Stimulated activated naive CD8-positive, alpha-beta T cell treated with anti-CD3 and anti-CD28 coated beads, Interleukin-15, Interleukin-2, amounts not matched to agents 100 ng/mL and 50 ng/mL, for 24 hours (primary cell): Measurements from ENCODE around the gene WASF2.
A peak's percentile ranks its signal among the peaks of the same experiment; 100 is the strongest.
"Not testable (repeated sequence)": the region's sequence is repeated elsewhere in the genome, so short reads cannot be mapped to it uniquely, and the experiment has no call there.

Experiments
- H3K27ac Mint-ChIP-seq: one replicate; pipeline ENCODE4 v1.8.0; 2021; ENCODE audit warnings: mild to moderate bottlenecking, mixed read lengths
- H3K27me3 Mint-ChIP-seq: one replicate; pipeline ENCODE4 v1.8.0; 2021; ENCODE audit warnings: mixed read lengths
- H3K36me3 Mint-ChIP-seq: one replicate; pipeline ENCODE4 v1.8.0; 2021; ENCODE audit warnings: low read depth, mixed read lengths
- H3K4me1 Mint-ChIP-seq: one replicate; pipeline ENCODE4 v1.8.0; 2021; ENCODE audit warnings: low read depth, mixed read lengths
- H3K4me3 Mint-ChIP-seq: one replicate; pipeline ENCODE4 v1.8.0; 2021; ENCODE audit warnings: mild to moderate bottlenecking, mixed read lengths
- H3K9me3 Mint-ChIP-seq: one replicate; pipeline ENCODE4 v1.8.0; 2021; ENCODE audit warnings: mixed read lengths

The WASF2 gene

GRCh38 chr1:27509127-27510080, 19.4 kb upstream of the WASF2 start:
- H3K9me3 Mint-ChIP-seq = no peaks in the 10 kb centered on the region
- H3K27ac Mint-ChIP-seq = peak overlapping the region; percentile 33
- H3K4me3 Mint-ChIP-seq = no peak overlapping the region

GRCh38 chr1:27507960-27508665, 18.1 kb upstream of the WASF2 start:
- H3K4me3 Mint-ChIP-seq = no peak overlapping the region
- H3K27me3 Mint-ChIP-seq = no peaks in the 10 kb centered on the region
- H3K9me3 Mint-ChIP-seq = no peaks in the 10 kb centered on the region
- no peaks in the 10 kb centered on the region for H3K36me3 Mint-ChIP-seq
- H3K27ac Mint-ChIP-seq = peak overlapping the region; percentile 36
- peaks cover 7% of the 10 kb centered on the region for H3K4me1 Mint-ChIP-seq

More at GRCh38 chr1:27509127-27510080, 19.4 kb upstream of the WASF2 start:
- Mint-ChIP-seq H3K27me3 (no peaks in the 10 kb centered on the region), H3K4me1 (peaks cover 7% of the 10 kb centered on the region), H3K36me3 (no peaks in the 10 kb centered on the region)

GRCh38 chr1:27506703-27507102, 16.7 kb upstream of the WASF2 start:
- Mint-ChIP-seq H3K4me3 (no peak overlapping the region), H3K4me1 (peaks cover 7% of the 10 kb centered on the region), H3K27me3 (no peaks in the 10 kb centered on the region), H3K36me3 (no peaks in the 10 kb centered on the region), H3K27ac (no peak overlapping the region), H3K9me3 (no peaks in the 10 kb centered on the region)

GRCh38 chr1:27505420-27505680, 15.4 kb upstream of the WASF2 start:
- Mint-ChIP-seq H3K36me3 (no peaks in the 10 kb centered on the region), H3K27ac (no peak overlapping the region), H3K9me3 (no peaks in the 10 kb centered on the region), H3K4me1 (peaks cover 7% of the 10 kb centered on the region), H3K4me3 (no peak overlapping the region), H3K27me3 (no peaks in the 10 kb centered on the region)

DNA sequence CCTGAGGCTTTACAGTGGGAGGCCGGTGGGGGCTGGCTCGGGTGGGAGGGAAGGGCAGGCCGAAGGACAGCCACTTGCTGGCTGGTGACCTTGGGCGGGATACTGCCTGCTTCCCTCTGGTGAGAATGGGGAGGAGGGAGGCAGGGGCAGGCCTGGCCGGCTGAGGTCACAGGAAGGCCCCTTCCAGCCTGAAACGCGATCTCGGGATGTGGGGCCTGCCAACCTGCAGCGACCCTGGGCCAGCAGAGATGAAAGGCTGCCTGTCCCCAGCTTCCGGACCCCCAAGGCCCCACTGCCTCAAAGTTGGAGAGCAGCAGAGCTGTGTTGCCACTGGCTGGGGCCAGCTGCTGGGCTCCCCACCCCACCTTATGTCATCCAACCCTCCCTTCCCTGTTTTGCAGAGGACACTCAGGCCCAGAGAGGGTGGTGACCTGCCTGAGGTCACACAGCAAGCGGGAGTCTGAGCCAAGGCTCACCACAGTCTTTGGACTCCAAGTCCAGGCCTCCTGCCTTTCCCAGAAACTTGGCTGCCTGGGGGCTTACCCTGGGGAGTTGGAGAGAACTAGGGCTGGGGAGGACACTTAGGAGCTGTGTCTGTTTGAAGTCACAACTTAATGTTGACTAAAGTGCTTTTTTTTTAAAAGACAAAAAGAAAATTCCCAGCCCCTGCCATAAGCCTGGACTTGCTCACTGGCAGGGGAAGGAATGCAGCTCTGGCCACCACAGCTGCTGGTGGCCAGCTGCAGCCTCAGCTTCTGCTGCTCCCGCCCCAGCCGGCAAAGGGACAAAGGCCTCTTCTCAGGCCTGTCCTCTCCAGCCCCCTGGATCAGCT, 14.8 kb upstream of the WASF2 start:
- H3K9me3 Mint-ChIP-seq = no peaks in the 10 kb centered on the region
- H3K27ac Mint-ChIP-seq = no peak overlapping the region
- H3K36me3 Mint-ChIP-seq = no peaks in the 10 kb centered on the region
- no peaks in the 10 kb centered on the region for H3K27me3 Mint-ChIP-seq
- H3K4me1 Mint-ChIP-seq = peaks cover 7% of the 10 kb centered on the region
- no peak overlapping the region for H3K4me3 Mint-ChIP-seq

DNA sequence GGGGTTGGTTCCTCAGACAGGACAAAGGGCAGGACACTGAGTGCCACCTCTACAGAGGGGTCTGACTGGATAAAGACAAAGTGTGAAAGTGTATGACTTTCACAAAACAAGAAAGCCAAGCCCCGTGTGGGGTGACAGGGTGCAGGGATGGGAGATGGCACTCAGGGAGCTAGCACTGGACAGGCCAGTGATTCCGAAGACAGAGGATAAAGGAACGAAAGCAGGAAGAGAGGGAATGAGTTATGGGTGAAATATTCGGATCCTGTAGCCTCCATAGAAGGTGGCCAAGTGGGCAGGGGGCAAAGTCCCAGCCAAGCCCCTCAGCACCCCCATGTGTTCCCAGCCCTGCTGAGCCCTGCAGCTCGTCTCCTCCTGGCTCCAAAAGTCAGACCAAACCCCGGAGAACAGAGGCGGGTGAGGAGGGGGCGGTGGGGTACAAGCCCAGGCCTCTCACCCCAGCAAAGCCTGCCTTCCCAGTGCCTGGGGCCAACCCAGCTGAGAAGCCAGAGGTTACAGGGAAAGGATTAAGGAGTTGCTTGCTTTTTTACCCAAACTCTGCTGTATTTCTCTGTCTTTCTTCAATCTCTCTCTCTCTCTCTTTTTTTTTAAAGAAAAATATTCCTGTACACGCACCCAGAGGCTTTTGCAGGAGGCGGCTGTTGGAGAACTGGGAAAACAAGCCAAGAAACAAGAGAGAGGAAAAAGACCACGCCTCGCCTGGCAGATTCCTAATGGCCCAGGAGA, 14.0 kb upstream of the WASF2 start:
- Mint-ChIP-seq H3K9me3 (no peaks in the 10 kb centered on the region), H3K4me3 (no peak overlapping the region), H3K27ac (no peak overlapping the region), H3K36me3 (no peaks in the 10 kb centered on the region), H3K4me1 (peaks cover 2% of the 10 kb centered on the region), H3K27me3 (no peaks in the 10 kb centered on the region)

DNA sequence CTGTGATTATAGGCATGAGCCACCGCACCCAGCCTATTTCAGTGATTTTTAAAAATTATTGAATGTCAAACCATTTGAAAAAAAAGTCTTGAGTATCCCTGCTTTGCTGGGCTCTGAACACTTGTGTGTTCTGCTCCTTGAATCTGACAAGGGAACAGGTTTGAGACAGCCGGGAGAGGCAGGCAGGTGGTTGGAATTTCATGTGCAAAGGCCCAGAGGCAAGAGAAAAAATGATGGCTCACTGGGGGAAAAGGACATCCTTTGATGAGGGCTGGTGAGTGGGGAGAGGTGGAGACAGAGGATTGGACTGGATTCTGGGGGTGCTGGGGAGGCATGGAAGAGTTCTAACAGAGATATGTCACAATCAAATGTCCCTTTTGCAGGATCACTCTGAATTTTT, 13.1 kb upstream of the WASF2 start:
- no peak overlapping the region for H3K27ac Mint-ChIP-seq
- H3K27me3 Mint-ChIP-seq = no peaks in the 10 kb centered on the region
- H3K4me3 Mint-ChIP-seq = no peak overlapping the region
- no peaks in the 10 kb centered on the region for H3K9me3 Mint-ChIP-seq
- no peaks in the 10 kb centered on the region for H3K4me1 Mint-ChIP-seq
- no peaks in the 10 kb centered on the region for H3K36me3 Mint-ChIP-seq

DNA sequence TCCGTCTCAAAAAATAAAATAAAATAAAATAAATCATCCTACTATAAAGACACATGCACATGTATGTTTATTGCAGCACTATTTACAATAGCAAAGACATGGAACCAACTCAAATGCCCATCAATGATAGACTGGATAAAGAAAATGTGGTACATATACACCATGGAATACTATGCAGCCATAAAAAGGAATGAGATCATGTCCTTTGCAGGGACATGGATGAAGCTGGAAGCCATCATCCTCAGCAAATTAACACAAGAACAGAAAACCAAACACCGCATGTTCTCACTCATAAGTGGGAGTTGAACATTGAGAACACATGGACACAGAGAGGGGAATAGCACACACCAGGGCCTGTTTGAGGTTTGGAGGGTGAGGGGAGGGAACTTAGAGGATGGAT, 11.2 kb upstream of the WASF2 start:
- H3K4me1 Mint-ChIP-seq, H3K36me3 Mint-ChIP-seq, H3K9me3 Mint-ChIP-seq, H3K4me3 Mint-ChIP-seq, H3K27me3 Mint-ChIP-seq, H3K27ac Mint-ChIP-seq: not testable (repeated sequence)

- H3K4me1 Mint-ChIP-seq = no peaks in the 10 kb centered on the region
- no peaks in the 10 kb centered on the region for H3K9me3 Mint-ChIP-seq
- no peaks in the 10 kb centered on the region for H3K27me3 Mint-ChIP-seq
- no peak overlapping the region for H3K4me3 Mint-ChIP-seq
- no peak overlapping the region for H3K27ac Mint-ChIP-seq
- no peaks in the 10 kb centered on the region for H3K36me3 Mint-ChIP-seq
Measured at GRCh38 chr1:27499142-27499541, 9.2 kb upstream of the WASF2 start.

- H3K4me3 Mint-ChIP-seq = no peak overlapping the region
Measured at GRCh38 chr1:27496604-27497155, 6.7 kb upstream of the WASF2 start.

DNA sequence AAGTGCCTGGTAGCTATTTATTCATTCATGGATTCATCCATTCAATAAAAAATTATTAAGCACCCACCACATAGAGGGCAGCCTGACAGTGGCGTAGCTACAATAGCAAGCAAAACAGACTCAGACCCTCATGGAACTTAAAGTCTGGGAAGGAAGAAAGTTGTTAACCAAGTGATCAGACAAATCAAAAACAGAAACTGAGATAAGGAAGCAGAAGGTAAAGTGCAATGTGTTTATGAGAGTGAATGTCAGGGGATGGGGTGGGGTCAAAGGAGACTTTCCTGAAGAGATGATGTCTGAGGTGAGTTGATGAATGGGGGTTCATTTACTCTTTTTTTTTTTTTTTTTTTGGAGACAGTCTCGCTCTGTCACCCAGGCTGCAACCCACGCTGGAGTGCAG, 2.8 kb upstream of the WASF2 start:
- no peaks in the 10 kb centered on the region for H3K9me3 Mint-ChIP-seq
- H3K4me1 Mint-ChIP-seq = peaks cover 37% of the 10 kb centered on the region
- H3K27ac Mint-ChIP-seq = peak overlapping the region; percentile 24
- no peak overlapping the region for H3K4me3 Mint-ChIP-seq
- H3K27me3 Mint-ChIP-seq = no peaks in the 10 kb centered on the region
- no peaks in the 10 kb centered on the region for H3K36me3 Mint-ChIP-seq

More at GRCh38 chr1:27496604-27497155, 6.7 kb upstream of the WASF2 start:
- no peaks in the 10 kb centered on the region for H3K27me3 Mint-ChIP-seq
- H3K9me3 Mint-ChIP-seq = no peaks in the 10 kb centered on the region
- H3K4me1 Mint-ChIP-seq = peaks cover 14% of the 10 kb centered on the region
- H3K36me3 Mint-ChIP-seq = no peaks in the 10 kb centered on the region
- no peak overlapping the region for H3K27ac Mint-ChIP-seq

- H3K27ac Mint-ChIP-seq = peak overlapping the region; percentile 71
- H3K27me3 Mint-ChIP-seq = no peaks in the 10 kb centered on the region
- no peak overlapping the region for H3K4me3 Mint-ChIP-seq
- peaks cover 38% of the 10 kb centered on the region for H3K4me1 Mint-ChIP-seq
- no peaks in the 10 kb centered on the region for H3K9me3 Mint-ChIP-seq
- no peaks in the 10 kb centered on the region for H3K36me3 Mint-ChIP-seq
Measured at GRCh38 chr1:27491748-27492700, 2.1 kb upstream of the WASF2 start.

- H3K9me3 Mint-ChIP-seq = no peaks in the 10 kb centered on the region
- no peaks in the 10 kb centered on the region for H3K36me3 Mint-ChIP-seq
- H3K4me3 Mint-ChIP-seq = peak overlapping the region; percentile 92
- H3K4me1 Mint-ChIP-seq = peaks cover 46% of the 10 kb centered on the region
- no peaks in the 10 kb centered on the region for H3K27me3 Mint-ChIP-seq
- peak overlapping the region; percentile 90 for H3K27ac Mint-ChIP-seq
Measured at GRCh38 chr1:27489501-27489972, 430 bp downstream of the WASF2 start.
